VCaP (cell line): ENCODE measurements around the gene KIF7.

Experiments
- H3K27ac ChIP-seq: fragments of 450-650 bp; 2 replicates; pipeline ENCODE4 v1.5.1; 2017
- CTCF ChIP-seq: fragments of 450-650 bp; conservative IDR thresholded peaks from 2 replicates; pipeline ENCODE4 v1.5.1; 2017; ENCODE audit warnings: mild to moderate bottlenecking, moderate library complexity

Gene KIF7

DNA sequence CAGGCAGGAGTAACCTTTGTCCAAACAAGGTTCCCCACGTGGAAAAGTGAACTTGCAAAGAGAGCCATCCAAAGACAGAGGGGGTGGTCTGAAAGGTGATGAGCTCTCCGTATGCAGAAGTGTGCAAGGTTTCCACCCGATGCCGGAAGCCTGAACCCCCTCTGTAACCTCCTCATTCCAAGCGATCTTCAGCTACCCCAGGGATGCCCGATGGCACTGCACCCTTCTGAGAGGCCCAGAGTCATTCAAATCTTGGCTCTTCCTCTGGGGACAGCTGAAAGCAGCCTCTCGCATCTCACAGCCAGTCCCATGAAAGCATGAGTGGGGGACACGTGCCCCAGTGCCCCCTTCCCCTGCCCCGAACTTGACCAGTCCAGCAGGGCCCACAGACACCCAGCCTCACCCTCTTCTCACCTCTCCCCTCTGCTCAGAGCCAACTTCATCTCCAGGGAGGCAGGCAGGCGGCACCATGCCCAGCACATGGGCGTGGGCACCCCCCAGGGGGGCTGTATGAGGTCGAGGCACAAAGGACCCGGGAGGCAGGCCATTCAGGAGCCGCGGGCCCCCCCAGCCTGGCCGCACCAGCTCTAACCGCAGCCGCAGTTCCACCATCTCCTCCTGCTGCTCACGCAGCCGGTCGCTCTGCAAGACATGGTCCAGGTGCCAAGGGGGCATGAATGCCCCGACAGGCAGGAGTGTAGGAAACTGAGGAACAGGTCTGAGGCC, 8.7 kb downstream of the KIF7 start:
- TF ChIP-seq CTCF, result no peak
- H3K27ac ChIP-seq, result no peak overlapping the region; the same call in 1 of the 2 replicates

- no peak for TF ChIP-seq CTCF
These were observed 9.6 kb downstream of the KIF7 start for GRCh38 chr15:89645680-89646079.

DNA sequence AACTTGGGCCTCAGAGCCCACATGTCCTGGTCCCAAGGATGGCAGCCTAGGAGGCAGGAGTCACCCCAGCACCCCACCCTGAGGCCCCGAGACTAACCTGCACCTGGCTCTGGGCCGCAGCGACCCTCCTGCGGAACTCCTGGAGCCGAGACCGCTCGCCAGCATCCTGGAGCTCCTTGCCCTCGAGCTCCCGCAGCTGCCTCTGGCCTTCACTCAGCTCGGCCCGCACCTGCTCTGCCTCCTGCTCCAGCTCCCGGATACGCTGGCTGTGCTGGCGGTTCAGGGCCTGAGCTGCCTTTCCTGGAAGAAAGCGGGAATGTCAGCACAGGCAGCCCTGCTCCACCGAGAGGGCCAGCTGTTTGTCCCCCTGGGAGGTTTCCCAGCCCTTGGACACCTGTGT, 13.2 kb downstream of the KIF7 start:
- TF ChIP-seq CTCF, result no peak
- no peak overlapping the region for H3K27ac ChIP-seq

More at GRCh38 chr15:89645680-89646079, 9.6 kb downstream of the KIF7 start:
- no peak overlapping the region for H3K27ac ChIP-seq

GRCh38 chr15:89641053-89641452, 14.2 kb downstream of the KIF7 start:
- TF ChIP-seq CTCF, result no peak

DNA sequence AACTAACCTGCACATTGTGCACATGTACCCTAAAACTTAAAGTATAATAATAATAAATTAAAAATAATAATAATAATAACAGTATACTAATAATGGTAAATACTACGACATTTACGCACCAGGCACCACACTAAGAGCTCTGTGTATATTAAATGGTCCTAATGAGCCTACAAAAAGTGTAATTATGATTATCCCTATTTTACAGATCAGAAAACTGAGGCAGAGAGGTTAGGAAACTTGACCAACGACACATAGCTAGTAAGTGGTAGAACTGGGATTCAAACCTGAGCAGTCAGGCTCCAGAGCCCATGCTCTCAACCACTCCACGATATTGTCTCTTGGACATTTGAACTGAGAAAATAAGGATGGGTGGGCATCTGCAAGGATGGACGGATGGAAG, 15.0 kb downstream of the KIF7 start:
- TF ChIP-seq CTCF, result no peak
- H3K27ac ChIP-seq, result no peak overlapping the region

More at GRCh38 chr15:89641053-89641452, 14.2 kb downstream of the KIF7 start:
- no peak overlapping the region for H3K27ac ChIP-seq

DNA sequence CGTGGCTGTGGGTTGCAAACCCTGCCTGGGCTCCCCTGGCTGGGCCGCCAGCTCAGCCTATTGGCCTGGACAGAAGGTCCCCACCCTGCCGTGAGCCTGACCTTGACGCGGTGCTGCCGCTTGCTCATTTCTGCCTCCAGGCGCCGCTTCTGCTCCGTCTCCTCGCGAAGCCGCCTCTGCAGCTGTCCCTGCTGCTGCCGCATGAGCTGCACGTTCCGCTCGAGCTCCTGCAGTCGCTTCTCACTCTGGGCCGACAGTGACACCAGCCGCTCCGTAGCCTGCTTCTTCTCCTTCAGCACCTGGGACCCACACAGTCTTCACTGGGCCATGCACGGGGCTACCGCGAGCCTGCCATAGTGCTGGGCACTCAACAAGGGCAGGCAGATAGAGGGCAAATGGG, 21.7 kb downstream of the KIF7 start:
- TF ChIP-seq CTCF, result no peak
- H3K27ac ChIP-seq, result no peak overlapping the region

DNA sequence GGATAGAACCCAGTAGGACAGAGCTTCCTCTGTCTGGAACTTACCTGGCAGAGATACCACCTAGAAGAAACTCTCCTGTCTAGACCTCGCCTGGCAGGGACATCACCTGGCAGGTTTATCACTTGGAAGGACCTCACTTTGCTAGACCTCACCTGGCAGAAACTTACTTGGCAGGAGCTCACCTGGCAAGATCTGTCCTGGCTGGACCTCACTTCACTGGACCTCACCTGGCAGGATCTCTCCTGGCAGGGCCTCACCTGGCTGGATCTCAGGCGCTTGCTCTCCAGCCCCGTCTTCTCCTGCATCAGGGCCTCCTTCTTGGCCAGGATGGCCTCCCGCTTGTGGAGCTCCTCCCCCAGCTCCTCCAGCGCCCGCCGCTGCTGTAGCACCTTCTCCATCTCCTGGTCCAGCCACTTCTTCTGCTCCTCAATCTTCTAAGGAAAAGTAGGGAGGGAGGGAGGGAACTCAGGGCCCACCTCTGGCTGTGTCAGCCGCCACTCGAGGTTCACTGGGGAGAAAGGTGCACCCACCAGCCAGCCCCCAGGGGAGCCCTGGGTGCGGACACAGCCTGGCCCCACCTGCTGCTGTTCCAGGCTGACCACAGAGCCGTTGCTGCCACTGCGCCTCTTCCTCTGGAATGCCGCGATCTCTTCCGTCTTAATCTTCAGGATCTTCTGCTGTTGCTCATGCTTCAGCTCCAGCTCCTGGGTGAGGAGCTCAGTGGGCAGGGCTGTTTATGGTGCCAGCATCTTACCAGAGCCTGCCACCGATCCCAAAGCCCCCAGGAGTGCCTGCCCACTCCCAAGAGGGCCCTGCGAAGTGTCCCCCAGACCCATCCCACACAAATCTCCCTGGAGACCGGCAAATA, 22.5 kb downstream of the KIF7 start:
- H3K27ac ChIP-seq, result no peak overlapping the region
- TF ChIP-seq CTCF, result no peak
